Thymus (tissue), 11 donors: ENCODE results near the gene FAM111A. TPM values are rescaled to one million over a fixed set of nuclear protein-coding genes. Genes with fewer than 3 reads are reported as not detected.

Experiments
- DNase-seq, 9 donors: peaks; one replicate each; pipeline ENCODE4 v3.0.0-alpha.2; 2013; ENCODE audit warnings: low spot score in 9 of 9, low read depth in 6 of 9, missing footprints in 1 of 9
- H3K27ac ChIP-seq, 2 donors: one replicate each; pipeline ENCODE4 v1.5.1; 2013; ENCODE audit warnings: control low read depth in 1 of 2, low read depth in 1 of 2, low read length in 1 of 2, mild to moderate bottlenecking in 1 of 2, moderate library complexity in 1 of 2
- H3K27me3 ChIP-seq, 2 donors: one replicate each; pipeline ENCODE4 v1.5.1; 2013; ENCODE audit warnings: low read length in 1 of 2; ENCODE audit not compliant: control insufficient read depth in 2 of 2, insufficient read depth in 1 of 2
- H3K36me3 ChIP-seq, 2 donors: one replicate each; pipeline ENCODE4 v1.5.1; 2013; ENCODE audit warnings: low read length in 1 of 2, mild to moderate bottlenecking in 1 of 2, moderate library complexity in 1 of 2; ENCODE audit not compliant: control insufficient read depth in 2 of 2, insufficient read depth in 2 of 2
- H3K4me1 ChIP-seq, 2 donors: one replicate each; pipeline ENCODE4 v1.5.1; 2013; ENCODE audit warnings: low read length in 2 of 2; ENCODE audit not compliant: control insufficient read depth in 2 of 2, insufficient read depth in 2 of 2
- H3K4me3 ChIP-seq, 2 donors: one replicate each; pipeline ENCODE4 v1.5.1; 2013; ENCODE audit warnings: low read length in 2 of 2, control low read depth in 1 of 2, mild to moderate bottlenecking in 1 of 2
- H3K9me3 ChIP-seq, 2 donors: one replicate each; pipeline ENCODE4 v1.5.1; 2013; ENCODE audit warnings: low read length in 1 of 2, mild to moderate bottlenecking in 1 of 2; ENCODE audit not compliant: control insufficient read depth in 2 of 2, insufficient read depth in 1 of 2
- WGBS: extraction: QIAGEN DNeasy Blood & Tissue Kit; methylation state at CpG from one replicate; pipeline ENCODE4 v1.1.7; 2013; 5-methylcytosine and 5-hydroxymethylcytosine counted together
- polyA plus RNA-seq: library from polyadenylated mRNA; stranded (reverse); fragments of 200-250 nt; gene quantifications from one replicate; pipeline ENCODE4 v1.2.3, GENCODE V29; 2013
- total RNA-seq: library from RNA; stranded (reverse); fragments of 120-200 nt; gene quantifications from one replicate; pipeline ENCODE4 v1.2.4, GENCODE V29; 2013
- donor health status: healthy.

FAM111A gene
- total and polyA plus RNA-seq, 2 donors = 60.5 to 82.5 TPM

DNA sequence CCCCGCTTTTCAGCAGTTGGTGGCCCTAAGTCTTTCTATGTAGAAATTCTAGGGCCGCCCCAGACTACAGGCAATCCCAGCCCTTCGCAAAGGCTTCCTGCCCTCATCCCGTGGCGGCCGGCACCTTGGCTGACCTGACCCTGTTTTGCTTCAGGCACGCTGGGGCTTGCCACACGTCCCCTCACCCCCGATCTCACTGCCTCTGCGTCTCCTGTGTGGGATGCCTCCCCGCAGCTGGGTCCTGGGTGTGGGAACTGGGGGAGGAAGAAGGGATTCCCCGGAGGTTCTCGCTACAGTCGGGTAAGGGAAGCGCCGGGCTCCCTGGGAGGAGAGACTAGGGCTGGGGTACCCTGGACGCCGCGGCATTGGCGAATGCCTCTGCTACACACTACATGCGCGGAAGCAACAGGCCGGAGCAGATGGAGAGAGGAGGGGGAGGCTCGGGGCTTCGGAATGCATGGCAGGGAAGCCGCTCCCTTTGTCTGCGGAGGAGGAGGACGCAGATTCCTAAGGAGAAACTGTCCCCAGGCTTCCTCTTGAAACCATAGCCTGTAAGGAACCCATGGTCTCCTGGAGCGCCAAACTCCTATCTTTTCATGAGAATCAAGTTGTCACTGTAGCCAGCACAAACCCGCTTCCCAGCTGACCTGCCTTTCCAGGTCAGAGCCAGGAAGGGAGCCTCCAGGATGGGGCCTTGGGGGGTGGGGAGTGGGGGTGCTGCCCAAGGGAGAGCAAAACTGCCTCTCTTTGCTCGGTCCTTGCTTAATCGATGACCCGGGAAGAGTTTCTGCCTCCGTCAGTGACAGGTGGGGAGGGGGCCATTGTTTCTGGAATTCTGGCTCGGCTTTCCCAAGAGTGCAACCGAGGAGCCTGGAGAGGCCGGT lies 30.7 kb downstream of the FAM111A start:
- Histone ChIP-seq H3K9me3 (peaks cover 0 to 5% of the 10 kb centered on the region in 2 donors), H3K27ac (peak overlapping the region; percentile 26 to 46), H3K4me3 (peak overlapping the region; percentile 32 to 72), H3K4me1 (peaks cover 9 to 16% of the 10 kb centered on the region in 2 donors), H3K27me3 (peaks cover 25 to 44% of the 10 kb centered on the region in 2 donors), H3K36me3 (no peaks in the 10 kb centered on the region)
- DNase-seq = peak in 1 of 9 donors; percentile 22
- 26% methylated on average over 37 of the region's 37 CpGs for WGBS

DNA sequence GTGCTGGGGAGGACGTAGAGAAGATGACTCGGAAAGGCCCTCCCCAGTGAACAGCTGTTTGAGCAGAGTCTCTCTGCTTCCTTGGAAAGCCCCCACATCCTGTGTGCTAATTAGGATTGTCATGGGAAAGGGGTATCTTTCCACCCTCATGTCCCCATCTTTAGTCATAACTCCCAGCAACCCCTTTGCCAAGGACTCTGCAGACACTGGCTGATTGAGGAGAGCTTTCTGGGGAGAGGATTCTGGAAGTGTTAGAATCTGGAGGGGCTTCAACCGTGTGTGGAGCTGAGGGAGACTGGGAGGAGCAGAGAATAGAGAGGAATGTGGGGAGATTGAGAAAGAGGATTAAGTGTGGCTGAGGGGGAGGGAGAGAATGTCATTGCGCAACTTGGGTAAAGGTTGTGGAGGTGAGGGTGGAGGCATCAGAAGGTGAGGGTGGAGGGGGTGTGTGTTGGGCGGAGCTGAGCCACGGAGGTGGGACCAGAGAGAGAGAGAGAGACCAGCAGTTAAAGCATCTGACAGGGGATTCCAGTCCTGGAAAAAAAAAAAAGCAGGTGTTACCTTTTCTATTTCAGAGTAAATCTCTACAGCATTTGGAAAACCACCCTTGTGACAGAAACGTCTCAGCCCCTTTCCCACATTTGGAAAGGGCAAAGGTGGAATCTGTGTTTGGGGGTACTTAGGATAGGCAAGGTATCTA lies 31.5 kb downstream of the FAM111A start:
- 70% methylated on average over 7 of the region's 7 CpGs for WGBS
- Histone ChIP-seq H3K4me1 (peaks cover 9 to 16% of the 10 kb centered on the region in 2 donors), H3K27me3 (peaks cover 25 to 44% of the 10 kb centered on the region in 2 donors), H3K4me3 (no peak overlapping the region), H3K27ac (peak overlapping the region; percentile 3 to 46), H3K9me3 (peaks cover 0 to 5% of the 10 kb centered on the region in 2 donors), H3K36me3 (no peaks in the 10 kb centered on the region)
- no peak for DNase-seq

DNA sequence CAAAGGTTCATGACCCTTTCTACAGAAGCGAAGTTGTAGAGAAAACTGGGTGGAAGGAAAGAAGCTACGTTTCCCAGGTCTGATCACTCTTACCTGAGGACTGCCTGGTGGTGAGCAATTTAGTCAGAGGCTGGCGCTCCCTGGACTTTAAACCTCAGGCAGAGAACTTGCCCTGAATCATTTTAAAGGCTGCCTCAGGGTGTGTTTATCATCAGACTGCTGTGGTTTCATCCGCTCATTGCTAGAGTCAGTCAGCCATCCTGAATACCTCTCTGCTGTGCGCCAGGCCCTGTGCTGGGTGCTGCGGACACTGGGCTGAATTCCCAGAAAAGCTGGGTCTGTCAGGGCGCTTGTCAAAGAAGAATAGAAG lies 32.0 kb downstream of the FAM111A start:
- H3K9me3 ChIP-seq = peaks cover 0 to 10% of the 10 kb centered on the region in 2 donors
- no peak for DNase-seq
- WGBS = 85% methylated on average over 7 of the region's 7 CpGs
- no peak overlapping the region for H3K4me3 ChIP-seq
- no peaks in the 10 kb centered on the region for H3K36me3 ChIP-seq
- peaks cover 25 to 44% of the 10 kb centered on the region in 2 donors for H3K27me3 ChIP-seq
- H3K4me1 ChIP-seq = peaks cover 9 to 16% of the 10 kb centered on the region in 2 donors
- H3K27ac ChIP-seq = no peak overlapping the region

DNA sequence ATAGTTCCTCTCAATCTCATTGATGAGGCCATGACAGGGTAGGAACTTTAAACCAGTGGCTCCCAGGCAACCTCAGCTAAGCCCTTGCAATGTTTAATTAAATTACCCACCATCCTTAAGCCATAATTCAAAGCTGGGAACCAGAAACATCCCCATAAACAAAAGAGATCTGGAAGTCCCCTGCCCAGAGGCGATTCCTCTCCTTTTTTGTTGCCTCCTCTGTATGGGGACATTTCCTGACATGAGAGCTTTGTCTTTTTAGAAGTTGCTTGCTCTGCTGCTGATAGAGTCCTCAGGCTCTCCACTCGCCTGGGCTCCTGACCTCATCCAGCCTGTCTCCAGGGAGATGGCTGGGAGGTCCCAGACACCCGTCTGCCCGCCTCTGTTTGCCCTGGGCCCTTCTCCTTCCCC lies 32.4 kb downstream of the FAM111A start:
- Histone ChIP-seq H3K4me1 (peaks cover 9 to 16% of the 10 kb centered on the region in 2 donors), H3K9me3 (peaks cover 0 to 10% of the 10 kb centered on the region in 2 donors), H3K27me3 (peaks cover 25 to 44% of the 10 kb centered on the region in 2 donors), H3K27ac (no peak overlapping the region), H3K36me3 (no peaks in the 10 kb centered on the region), H3K4me3 (no peak overlapping the region)
- 95% methylated on average over 4 of the region's 4 CpGs for WGBS
- no peak for DNase-seq

DNA sequence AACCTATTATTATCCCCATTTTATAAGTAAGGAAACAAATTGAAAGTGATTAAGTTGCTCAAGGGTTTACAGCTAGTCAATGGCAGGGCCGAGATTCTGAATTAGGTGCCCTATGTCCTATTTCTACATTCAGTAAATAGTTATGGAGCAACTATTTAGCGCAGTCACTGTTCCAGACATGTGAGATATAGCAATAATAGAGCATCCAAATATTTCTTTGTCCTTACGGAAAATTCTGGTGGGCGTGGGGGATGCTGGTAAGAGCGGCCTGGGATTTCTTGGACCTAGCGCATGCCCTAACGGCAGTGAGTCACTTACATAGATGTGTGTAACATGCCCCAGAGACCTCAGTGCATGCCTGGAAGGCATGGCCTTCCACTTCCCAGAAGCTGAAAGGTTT lies 33.7 kb downstream of the FAM111A start:
- Histone ChIP-seq H3K4me1 (peaks cover 9 to 15% of the 10 kb centered on the region in 2 donors), H3K27ac (no peak overlapping the region), H3K9me3 (peaks cover 0 to 10% of the 10 kb centered on the region in 2 donors), H3K4me3 (no peak overlapping the region), H3K36me3 (no peaks in the 10 kb centered on the region), H3K27me3 (peaks cover 25 to 41% of the 10 kb centered on the region in 2 donors)
- 90% methylated on average over 7 of the region's 7 CpGs for WGBS
- DNase-seq = no peak

DNA sequence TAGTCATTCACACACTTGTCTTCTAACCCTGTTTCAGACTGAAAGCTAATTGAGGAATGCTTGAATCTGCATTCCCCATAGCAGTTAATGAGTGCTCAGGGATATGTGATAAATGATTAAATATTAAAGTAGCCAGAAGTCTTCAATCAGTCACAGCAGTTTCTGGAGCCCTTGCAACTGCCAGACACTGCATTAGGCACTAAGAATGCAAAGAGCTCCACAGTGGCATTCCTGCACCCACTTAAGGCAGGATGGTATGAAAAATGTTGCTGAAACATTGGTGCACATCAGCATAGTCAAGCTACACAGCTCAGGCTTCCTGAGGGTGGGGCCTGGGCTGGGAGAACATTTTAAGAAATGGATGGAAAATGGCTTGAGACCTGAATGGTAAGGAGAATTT lies 35.7 kb downstream of the FAM111A start:
- no peak overlapping the region for H3K4me3 ChIP-seq
- peaks cover 11 to 26% of the 10 kb centered on the region in 2 donors for H3K27me3 ChIP-seq
- H3K36me3 ChIP-seq = no peaks in the 10 kb centered on the region
- H3K27ac ChIP-seq = no peak overlapping the region
- peaks cover 0 to 1% of the 10 kb centered on the region in 2 donors for H3K4me1 ChIP-seq
- peaks cover 0 to 5% of the 10 kb centered on the region in 2 donors for H3K9me3 ChIP-seq
- DNase-seq = no peak

DNA sequence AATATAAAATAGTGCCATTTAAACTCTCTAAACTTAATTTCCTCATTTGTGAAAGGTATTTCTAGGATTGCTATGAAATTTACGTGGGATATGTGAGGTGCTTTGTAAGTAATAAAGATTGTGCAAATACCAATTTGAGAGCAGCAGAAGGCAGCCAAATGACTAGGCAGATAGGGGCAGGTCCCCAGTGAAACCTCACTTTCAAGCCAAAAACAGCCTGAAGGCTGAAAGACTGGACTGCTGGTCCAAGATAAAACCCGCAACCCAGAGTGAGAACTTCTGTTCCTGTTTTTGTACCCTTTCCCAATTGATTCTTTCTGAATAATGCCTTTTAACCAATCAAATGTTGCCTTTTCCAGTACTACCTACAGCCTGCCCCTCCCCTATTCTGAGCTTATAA lies 36.5 kb downstream of the FAM111A start:
- Histone ChIP-seq H3K36me3 (no peaks in the 10 kb centered on the region), H3K27ac (no peak overlapping the region), H3K4me3 (no peak overlapping the region), H3K9me3 (peaks cover 0 to 5% of the 10 kb centered on the region in 2 donors), H3K27me3 (peaks cover 4 to 19% of the 10 kb centered on the region in 2 donors), H3K4me1 (no peaks in the 10 kb centered on the region)
- DNase-seq = no peak
- 96% methylated on average over 2 of the region's 2 CpGs for WGBS

DNA sequence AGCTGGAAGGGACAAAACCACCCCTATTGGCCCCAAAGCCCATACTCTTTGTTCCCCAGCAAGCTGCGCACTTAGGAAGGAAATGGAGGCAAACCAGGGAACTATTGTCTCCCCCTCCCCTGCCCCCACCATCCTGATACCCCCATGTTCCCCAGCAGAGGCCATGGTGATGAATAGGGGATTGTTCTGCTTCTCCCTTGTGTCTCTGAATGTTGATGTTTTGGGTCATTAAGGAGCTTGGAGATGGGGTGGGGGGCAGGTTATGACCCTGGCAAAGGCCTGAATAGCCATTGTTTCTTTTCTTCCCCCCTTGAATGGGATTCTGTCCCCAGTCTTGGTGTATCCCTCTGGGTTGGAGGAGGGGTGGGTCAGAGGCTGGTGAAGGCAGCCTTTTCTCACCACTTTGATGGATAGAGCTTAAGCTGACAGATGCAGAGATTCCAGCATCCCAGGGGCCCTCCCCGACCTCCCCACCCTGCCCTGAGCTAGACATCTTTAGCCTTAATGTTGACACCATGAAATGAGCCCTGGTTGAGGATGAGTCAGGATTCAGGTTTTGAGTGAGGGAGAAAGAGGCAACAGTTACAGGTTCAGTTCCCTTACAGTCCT lies 37.6 kb downstream of the FAM111A start:
- Histone ChIP-seq H3K9me3 (peaks cover 0 to 5% of the 10 kb centered on the region in 2 donors), H3K4me1 (no peaks in the 10 kb centered on the region), H3K27me3 (peaks cover 2 to 7% of the 10 kb centered on the region in 2 donors), H3K36me3 (no peaks in the 10 kb centered on the region), H3K27ac (no peak overlapping the region), H3K4me3 (no peak overlapping the region)
- WGBS = 83% methylated on average over 2 of the region's 2 CpGs
- no peak for DNase-seq

DNA sequence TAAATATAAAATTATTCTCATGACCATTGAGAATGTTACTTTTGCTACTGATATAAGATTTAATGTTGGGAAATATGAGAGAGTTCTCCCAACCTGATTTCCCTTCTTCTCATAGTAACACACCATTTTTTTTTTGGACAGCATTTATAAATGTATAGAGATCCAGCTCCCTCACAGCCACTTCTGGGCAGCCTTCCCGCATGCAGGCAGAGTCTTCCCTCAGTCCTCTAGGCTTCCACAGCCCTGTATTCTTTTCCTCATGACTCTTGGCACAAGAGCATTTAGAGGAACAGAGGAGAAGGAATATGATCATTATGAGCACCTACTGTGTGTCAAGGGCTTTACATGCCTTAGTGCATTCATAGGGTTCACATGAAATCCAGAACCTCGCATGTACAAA lies 38.3 kb downstream of the FAM111A start:
- Histone ChIP-seq H3K4me3 (no peak overlapping the region), H3K9me3 (peaks cover 0 to 5% of the 10 kb centered on the region in 2 donors), H3K4me1 (no peaks in the 10 kb centered on the region), H3K27me3 (peaks cover 0 to 2% of the 10 kb centered on the region in 2 donors), H3K27ac (no peak overlapping the region), H3K36me3 (no peaks in the 10 kb centered on the region)
- DNase-seq = no peak
- 98% methylated on average over 2 of the region's 2 CpGs for WGBS
